ENCODE measurements around the gene LRRC15.

Gene LRRC15

DNA sequence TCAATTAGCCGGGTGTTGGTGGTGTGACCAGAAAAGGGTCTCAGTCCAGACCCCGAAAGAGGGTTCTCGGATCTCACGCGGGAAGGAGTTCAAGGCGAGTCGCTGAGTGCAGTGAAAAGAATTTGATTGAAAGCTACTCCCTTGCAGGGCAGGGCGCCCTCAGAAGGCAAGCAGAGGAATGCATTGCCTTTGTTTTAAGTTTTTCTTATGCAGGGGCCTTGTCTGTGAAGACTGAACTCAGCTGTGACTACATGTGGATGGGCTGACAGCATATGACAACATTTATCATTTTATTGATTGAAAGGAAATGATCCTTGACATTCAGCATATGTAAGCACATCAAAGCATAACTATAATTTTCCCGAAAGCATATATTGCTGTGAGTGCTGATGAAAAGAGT is 30.2 kb downstream of the LRRC15 start:
- TF ChIP-seq, protein P1, sequence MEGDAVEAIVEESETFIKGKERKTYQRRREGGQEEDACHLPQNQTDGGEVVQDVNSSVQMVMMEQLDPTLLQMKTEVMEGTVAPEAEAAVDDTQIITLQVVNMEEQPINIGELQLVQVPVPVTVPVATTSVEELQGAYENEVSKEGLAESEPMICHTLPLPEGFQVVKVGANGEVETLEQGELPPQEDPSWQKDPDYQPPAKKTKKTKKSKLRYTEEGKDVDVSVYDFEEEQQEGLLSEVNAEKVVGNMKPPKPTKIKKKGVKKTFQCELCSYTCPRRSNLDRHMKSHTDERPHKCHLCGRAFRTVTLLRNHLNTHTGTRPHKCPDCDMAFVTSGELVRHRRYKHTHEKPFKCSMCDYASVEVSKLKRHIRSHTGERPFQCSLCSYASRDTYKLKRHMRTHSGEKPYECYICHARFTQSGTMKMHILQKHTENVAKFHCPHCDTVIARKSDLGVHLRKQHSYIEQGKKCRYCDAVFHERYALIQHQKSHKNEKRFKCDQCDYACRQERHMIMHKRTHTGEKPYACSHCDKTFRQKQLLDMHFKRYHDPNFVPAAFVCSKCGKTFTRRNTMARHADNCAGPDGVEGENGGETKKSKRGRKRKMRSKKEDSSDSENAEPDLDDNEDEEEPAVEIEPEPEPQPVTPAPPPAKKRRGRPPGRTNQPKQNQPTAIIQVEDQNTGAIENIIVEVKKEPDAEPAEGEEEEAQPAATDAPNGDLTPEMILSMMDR (IDR thresholded peaks at IDR 0.05; ENCODE audit: insufficient read depth, low read depth, low read length, missing control alignments): peak; percentile 19
- DNase-seq (ENCODE audit: low read depth): no peak
- no peak overlapping the region for H3K4me3 ChIP-seq (ENCODE audit: low read length)

DNA sequence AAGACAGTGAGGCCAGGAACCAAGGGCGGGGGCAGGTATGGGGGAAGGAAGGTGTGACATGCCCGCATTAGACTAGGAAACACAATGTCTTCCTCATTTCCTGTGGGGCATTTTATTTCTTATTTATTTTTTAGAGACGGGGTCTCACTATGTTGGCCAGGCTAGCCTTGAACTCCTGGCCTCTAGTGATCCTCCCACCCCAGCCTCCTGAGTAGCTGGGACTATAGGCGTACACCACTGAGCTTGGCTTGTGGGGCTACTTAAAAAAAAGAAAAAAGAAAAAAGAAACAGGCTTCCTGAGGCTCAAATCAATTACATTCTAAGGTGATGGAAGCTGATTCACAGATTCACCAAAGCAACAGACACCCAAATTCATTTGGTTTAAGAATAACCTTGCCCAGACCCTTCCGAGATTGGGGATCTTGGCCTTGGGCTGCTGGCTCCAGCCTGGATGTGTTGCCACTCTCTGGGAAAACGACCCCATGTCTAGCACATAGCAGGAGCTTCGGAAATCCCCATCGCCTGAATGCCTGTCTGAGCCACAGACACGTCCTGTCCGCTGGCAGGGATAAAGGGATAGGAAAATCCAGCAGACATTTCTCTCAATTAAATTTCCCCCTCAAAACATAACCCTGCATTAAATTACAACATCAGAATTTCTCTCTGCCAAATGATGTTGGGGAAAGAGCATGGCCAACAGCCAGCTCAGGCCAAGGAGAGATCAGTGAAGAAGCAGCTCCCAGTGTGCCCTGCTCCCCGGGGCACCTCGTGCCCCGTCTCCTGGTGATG is 31.4 kb downstream of the LRRC15 start:
- DNase-seq (ENCODE audit: low read depth): no peak
- TF ChIP-seq, protein P1 (IDR thresholded peaks at IDR 0.05; ENCODE audit: insufficient read depth, low read depth, low read length, missing control alignments): no peak

DNA sequence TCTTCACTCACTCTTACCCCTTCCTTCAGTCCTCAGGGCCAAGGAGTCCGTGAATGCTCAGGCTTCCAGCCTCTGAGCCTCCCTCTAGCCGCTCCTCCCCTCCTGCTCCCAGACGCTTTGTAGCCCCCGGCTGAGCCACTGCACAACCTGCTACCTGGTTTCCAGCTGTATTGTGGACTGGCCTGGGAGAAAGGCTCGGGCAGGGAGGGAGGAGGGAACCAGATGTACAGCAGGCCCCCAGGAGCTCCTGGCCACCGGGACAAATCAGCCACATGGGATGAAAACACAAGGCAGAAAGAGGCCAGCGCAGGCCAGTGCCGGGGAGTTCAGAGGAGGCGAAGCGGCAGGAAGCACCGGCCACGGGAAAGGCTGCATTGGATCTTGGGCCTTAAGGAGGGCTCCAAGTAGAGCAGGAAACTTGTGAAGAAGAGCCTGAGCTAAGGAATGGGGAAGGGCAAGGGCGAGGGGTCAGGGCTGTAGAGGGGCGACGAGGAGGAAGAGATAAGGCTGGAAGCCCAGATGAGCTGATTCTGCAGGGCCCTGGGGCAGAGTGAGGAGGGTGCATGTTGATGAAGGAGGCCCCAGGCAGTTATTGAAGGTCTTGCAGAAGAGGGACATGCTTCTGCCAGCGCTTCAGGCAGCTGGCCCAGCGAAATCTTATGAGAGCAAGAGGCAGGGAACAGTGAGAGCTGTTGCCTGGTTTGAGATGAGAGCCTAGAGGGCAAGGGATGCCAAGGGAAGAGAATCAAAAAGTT is 32.8 kb downstream of the LRRC15 start:
- DNase-seq (ENCODE audit: low read depth): no peak
- TF ChIP-seq, protein P1 (IDR thresholded peaks at IDR 0.05; ENCODE audit: insufficient read depth, low read depth, low read length, missing control alignments): no peak
- no peak overlapping the region for H3K4me3 ChIP-seq (ENCODE audit: low read length)

More for the DNA sequence above, 31.4 kb downstream of the LRRC15 start:
- no peak overlapping the region for H3K4me3 ChIP-seq (ENCODE audit: low read length)

DNA sequence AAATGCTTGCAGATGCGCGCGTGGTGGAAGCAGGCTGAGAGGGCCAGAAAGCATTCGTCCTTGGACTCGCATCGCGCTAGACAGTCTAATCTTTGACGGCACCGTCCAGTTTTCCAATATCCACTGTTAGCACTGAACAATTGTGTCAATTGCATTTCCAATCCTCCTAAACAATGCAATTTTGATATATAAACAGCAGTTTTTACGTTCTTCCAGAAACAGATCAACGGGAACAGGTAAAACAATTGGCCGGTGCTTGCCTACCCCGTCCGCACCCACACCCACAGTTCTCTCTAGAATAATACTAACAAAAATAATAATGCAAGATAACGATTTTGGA is 35.6 kb downstream of the LRRC15 start:
- no peak for DNase-seq (ENCODE audit: low read depth)
- H3K4me3 ChIP-seq (ENCODE audit: low read length): no peak overlapping the region
- TF ChIP-seq, protein P1 (IDR thresholded peaks at IDR 0.05; ENCODE audit: insufficient read depth, low read depth, low read length, missing control alignments): no peak

DNA sequence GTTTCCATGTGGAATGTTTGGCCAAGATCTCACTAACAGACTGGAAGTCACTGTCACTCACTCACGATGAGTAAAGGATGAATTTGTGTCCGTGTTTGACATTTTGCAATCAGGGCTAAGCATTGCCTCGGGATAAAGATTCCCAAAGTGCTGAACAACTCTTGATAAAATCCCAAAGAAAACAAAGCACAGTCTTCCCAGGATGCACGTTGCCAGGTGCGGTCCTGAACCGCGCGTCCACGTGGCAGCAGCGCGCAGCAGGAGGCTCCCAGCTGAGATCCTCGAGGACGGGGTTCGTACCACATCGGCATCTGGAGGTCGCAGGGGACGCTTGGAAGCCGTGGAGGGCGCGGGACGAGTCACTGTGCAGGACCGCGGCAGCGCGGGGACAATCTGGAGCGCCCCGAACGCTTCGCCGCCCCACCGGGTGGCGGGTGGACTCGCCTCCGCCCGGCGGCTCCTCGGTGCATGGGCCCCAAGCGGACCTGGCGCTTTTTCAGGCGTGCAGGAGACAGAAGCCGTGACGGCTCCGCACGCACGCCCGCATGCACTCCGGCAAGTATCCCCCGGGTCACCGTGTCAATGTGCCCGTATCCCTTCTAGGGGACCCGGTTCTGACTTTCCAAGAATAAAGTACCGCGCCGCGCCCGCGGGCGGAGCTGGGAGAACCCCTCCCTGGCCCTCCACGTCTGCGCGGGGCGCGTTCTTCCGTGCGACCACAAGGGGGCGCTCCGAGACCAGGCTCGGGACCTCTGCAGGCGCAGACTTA is 36.1 kb downstream of the LRRC15 start:
- H3K4me3 ChIP-seq (ENCODE audit: low read length): peak overlapping the region; percentile 35
- peak; percentile 94 for DNase-seq (ENCODE audit: low read depth)

DNA sequence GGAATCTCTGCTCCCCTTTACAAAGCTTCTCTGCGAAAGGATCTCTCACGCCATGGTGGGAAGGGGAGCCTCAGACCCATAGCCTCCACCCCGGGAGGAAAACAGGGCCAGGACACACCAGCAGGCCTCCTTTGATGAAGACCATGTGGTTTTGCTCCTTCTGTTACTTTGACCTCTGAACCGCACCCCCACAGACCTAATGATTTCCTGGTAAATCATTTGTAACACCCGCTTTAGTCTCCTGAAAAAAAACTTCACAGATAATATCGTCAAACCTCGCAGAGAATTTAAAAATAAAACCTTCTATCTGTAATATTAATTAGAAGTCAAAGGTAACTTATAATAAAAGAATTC is 36.7 kb downstream of the LRRC15 start:
- TF ChIP-seq, protein P1 (IDR thresholded peaks at IDR 0.05; ENCODE audit: insufficient read depth, low read depth, low read length, missing control alignments): no peak
- H3K4me3 ChIP-seq (ENCODE audit: low read length): no peak overlapping the region
- no peak for DNase-seq (ENCODE audit: low read depth)

More for the DNA sequence above, 36.1 kb downstream of the LRRC15 start:
- TF ChIP-seq, protein P1 (IDR thresholded peaks at IDR 0.05; ENCODE audit: insufficient read depth, low read depth, low read length, missing control alignments): peak; percentile 92

Measured in epithelial cell of esophagus (primary cell).